Measurements from ENCODE around the gene EFCAB6.

- no peak for TF ChIP-seq CTCF (IDR thresholded peaks at IDR 0.05)
- no peak for TF ChIP-seq POLR2A (IDR thresholded peaks at IDR 0.05)
Observed at GRCh38 chr22:43488031-43488866, 323.9 kb downstream of the EFCAB6 start.

All from Peyer's patch (tissue), 4 donors.